NCI-H146 treated with DMSO at 0.1 percent for 48 hours (cell line): ENCODE data around the gene DGKE.
A peak's percentile ranks its signal among the peaks of the same experiment; 100 is the strongest.

ENCODE experiments used
- DNase-seq: peaks from one replicate; lab custom pipeline; 2025; ENCODE audit not compliant: unreplicated experiment; lab: John Stamatoyannopoulos, UW

Gene DGKE

GRCh38 chr17:56845934-56846333 lies 12.0 kb downstream of the DGKE start:
- no peak for DNase-seq

- no peak for DNase-seq
Measured at GRCh38 chr17:56847106-56847505, 13.2 kb downstream of the DGKE start.

DNA sequence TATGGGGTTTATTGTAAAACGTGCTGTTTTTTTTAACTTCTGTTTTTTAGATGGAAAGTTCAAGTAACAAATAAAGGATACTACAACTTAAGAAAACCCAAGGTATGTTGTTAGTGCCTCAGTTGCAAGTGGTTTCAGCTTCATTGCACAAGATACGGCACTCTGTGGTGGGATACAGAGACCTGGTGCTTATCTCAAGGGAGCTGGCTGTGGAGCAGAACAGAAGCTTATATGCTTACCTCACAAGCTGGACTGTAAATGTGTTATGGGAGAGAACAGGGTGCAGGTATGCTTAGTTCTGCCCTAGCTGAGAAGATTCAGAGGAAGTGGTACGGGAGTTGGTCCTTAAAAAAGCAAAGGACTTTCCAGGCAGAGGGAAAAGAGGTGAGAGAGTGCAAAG lies 15.2 kb downstream of the DGKE start:
- DNase-seq = no peak

- no peak for DNase-seq
Measured at GRCh38 chr17:56850591-56850990, 16.6 kb downstream of the DGKE start.

DNA sequence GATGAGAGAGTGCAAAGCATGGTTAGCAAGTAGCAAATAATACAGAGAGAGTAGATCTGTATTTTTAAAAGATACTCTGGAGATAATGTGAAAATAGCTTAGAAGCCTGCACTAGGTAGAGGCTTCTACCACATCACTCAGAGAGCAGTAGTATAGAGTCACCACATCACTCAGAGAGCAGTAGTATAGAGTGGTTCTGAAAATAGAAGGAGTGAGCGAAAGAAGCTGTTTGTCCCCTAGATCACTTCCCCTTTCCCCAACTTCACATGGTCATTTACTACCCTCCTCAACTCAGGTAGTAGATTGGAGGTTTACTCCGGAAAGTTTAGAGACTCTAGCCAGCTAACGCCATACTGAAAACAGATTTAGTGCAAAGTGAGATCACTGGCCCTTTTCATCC lies 17.1 kb downstream of the DGKE start:
- DNase-seq = no peak

DNA sequence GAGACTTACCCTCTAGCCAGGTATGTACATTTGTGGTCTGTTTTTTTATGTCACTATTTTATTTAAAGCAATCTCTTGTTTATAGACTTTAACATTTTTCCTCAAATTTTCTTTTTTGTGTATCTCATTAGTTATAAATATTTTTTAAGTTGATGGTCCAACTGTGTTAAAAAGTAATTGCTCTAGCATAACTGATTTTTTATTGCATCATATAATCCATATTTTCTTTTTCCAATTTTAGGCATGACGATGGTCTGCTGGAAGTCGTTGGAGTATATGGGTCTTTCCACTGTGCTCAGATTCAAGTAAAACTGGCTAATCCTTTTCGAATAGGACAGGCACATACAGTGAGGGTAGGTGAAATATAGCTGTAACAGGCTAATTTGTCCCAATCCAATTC lies 27.9 kb downstream of the DGKE start:
- no peak for DNase-seq

GRCh38 chr17:56863974-56864373 lies 30.0 kb downstream of the DGKE start:
- DNase-seq = no peak

GRCh38 chr17:56866076-56866475 lies 32.1 kb downstream of the DGKE start:
- DNase-seq = no peak

DNA sequence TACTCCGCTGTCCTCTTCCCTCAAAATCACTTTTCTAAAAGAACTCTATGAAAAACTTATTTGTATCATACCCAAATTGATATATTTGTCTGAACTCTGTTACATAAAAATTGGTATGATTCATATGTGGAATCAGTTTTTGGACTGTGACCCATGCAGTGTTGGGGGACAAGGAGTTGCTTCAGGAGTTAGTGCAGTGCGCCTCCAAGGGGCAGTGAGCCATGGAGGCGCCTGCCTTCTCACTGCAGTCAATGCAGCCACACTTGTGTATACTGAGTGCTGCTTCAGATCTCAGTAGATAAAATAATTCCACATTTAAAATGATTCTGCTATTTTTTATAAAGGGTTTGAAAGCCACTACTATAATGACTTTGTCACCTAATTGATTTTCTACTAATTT lies 32.5 kb downstream of the DGKE start:
- DNase-seq = no peak

DNA sequence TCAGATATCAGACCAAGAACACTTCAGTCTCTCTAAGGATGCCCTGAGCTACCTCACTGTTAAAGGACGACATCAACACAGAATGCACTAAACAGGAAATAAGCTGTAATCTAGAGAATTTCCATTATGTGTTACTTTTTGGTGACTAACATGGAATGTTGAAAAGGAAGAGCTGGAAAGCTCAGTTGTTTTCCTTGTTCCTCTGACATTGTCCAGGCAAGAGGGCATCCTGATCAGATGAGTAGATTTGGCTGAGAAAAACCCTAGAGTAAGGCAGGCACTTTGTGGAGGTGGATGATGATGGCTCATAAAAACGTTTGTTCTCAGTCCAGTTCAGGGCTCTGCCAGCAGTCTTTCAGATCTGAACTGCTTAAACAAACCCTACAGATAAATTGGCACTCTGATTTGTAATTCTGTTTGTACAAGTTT lies 34.0 kb downstream of the DGKE start:
- DNase-seq = no peak

DNA sequence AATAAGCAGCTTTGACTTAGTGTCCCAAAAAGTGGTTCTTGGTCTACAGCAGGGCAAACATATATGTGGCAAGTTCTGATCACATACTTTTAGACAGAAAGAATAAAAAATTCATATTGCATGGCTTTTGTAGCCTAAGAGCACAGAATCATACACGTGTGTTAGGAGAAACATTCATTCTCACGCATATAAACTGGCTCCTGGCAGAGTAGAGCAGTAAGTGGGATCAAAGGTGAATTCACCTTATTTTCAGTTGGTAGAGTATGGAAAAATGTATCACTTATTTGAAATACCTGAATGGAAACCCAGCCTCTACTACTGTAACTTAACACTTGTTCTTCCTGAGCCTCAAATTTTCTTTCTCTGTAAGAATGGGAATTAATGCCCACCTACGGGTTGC lies 34.8 kb downstream of the DGKE start:
- DNase-seq = no peak

- no peak for DNase-seq
Measured at GRCh38 chr17:56870081-56870651, 36.2 kb downstream of the DGKE start.

GRCh38 chr17:56876766-56877179 lies 42.8 kb downstream of the DGKE start:
- DNase-seq = no peak

DNA sequence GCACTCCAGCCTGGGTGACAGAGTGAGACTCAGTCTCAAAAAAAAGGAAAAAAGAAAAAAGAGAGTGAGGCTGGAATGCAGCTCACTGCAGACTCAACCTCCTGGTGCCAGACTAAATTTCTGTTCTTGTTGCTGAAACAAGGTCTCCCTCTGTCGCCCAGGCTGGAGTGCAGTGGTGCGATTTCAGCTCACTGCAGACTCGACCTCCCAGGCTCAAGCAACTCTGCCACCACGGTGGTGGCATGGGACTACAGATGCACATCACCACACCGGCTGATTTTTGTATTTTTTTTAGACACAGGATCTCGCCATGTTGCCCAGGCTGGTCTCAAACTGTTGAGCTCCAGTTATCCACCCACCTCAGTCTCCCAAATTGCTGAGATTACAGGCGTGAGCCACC lies 45.3 kb downstream of the DGKE start:
- DNase-seq = no peak

- DNase-seq = no peak
Measured at GRCh38 chr17:56880133-56880532, 46.2 kb downstream of the DGKE start.

DNA sequence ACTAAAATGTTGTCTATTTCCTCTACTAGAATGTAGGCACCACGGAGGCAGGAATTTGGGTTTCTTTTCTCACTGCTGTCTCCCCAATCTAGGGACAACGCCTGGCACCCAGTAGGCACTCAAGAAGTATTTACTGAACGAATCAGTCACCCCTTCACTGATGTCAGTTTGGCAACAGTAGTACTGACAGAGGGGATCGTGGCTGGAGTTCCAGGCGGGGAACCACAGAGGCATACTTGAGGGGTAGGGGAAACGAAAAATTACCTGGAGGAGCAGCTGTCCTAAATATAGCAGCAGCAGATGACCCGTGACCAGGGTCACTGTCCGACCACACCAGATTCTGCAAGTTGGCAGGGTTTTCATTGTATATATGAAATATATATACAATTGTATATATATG lies 46.6 kb downstream of the DGKE start:
- no peak for DNase-seq

GRCh38 chr17:56881685-56882295 lies 47.8 kb downstream of the DGKE start:
- no peak for DNase-seq

DNA sequence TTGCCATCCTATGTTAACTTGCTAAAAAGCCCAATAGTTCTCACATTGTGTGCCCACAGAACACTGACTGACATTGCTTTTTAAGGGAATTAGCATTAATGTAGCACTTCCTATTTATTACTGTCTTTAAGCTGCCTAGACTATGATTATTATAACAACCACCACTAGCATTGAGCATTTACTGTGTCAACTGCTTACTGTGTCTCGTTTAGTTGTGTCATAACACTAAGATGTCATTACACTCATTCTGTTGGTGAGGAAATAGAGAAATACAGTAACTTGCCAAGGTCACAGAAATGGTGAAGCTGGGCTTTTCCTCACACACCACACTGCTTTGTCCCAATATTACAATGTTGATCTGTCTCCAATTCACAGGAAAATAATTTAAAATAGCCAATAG lies 49.7 kb downstream of the DGKE start:
- no peak for DNase-seq

DNA sequence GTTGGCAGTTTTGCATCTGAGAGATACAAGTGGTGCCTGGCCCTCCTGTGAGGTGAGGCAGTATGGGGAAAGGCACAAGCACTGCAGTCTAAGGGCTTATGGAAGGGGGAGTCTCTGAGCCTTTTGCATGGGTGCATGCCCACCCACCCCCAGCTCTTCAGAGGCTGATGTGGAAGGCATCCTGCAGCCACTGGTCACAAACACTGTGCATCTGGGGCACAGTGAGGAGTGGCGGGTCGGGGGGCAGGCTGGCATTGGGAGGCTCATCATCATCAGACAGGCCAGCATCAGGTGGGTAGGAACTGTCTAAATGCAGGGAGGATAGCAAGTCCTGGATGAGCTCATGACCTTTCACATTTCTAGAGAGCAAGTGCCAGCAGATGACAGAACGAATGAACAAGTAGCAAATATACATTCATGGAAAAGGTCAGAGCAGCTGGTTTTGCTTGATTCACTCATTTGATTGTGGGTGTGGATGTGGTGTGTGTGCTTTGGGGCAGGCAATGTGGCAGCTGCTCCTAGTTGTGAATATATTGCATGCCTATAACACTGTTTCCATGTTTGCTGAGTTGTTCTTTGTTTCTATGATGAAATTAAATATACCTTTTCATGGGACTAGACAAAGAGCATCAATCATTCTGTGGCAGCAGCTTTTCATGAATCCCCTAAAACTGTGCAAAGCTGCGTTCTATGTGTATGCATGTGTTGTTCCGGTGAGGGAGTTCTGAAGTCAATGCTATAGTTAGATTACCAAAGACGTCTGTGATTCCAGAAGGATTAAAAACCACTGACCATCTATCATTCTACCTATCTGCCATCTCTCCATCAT lies 50.7 kb downstream of the DGKE start:
- peak; percentile 39 for DNase-seq

- DNase-seq = no peak
Measured at GRCh38 chr17:56885312-56885657, 51.3 kb downstream of the DGKE start.

GRCh38 chr17:56886288-56886731 lies 52.4 kb downstream of the DGKE start:
- no peak for DNase-seq

GRCh38 chr17:56887105-56887504 lies 53.2 kb downstream of the DGKE start:
- no peak for DNase-seq
